Measurements from ENCODE around the gene C1QBP.
"Not testable (repeated sequence)": the region's sequence is repeated elsewhere in the genome, so short reads cannot be mapped to it uniquely, and the experiment has no call there.

C1QBP gene, protein sequence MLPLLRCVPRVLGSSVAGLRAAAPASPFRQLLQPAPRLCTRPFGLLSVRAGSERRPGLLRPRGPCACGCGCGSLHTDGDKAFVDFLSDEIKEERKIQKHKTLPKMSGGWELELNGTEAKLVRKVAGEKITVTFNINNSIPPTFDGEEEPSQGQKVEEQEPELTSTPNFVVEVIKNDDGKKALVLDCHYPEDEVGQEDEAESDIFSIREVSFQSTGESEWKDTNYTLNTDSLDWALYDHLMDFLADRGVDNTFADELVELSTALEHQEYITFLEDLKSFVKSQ

DNA sequence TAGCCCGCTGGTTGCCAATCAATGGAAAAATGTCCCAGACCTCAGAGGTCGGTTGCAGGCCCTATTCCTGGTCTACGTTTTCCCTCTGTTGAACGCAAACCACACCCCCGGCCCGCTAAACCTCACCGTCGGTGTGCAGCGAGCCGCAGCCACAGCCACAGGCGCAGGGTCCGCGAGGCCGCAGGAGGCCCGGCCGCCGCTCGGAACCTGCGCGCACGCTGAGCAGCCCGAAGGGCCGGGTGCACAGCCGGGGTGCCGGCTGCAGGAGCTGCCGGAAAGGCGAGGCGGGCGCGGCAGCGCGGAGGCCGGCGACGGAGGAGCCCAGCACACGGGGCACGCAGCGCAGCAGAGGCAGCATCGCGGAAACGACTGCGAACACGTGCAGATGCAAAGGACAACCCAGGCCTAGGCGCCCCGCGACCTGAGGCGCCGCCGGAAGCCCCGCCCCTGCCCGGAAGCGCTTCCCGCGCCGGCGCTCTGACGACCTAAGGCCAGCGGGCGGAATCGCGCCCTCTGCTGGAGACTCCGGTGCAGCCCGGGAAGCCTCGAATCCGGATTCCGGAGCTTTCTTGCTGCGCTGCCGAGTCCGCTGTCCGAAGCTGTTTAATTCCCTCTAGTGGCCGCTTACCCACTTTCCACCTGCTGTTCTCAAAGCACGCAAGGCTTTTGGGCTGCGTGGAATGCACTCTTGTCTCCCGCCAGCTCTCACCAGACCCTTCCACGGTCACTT lies at the start of gene C1QBP:
Gene C1QBP, minus strand, starts transcription at position 440 of the 730 bp plus-strand sequence. Its CDS starts 82 bp downstream, at position 358.
- peak; percentile 86 for DNase-seq

DNA sequence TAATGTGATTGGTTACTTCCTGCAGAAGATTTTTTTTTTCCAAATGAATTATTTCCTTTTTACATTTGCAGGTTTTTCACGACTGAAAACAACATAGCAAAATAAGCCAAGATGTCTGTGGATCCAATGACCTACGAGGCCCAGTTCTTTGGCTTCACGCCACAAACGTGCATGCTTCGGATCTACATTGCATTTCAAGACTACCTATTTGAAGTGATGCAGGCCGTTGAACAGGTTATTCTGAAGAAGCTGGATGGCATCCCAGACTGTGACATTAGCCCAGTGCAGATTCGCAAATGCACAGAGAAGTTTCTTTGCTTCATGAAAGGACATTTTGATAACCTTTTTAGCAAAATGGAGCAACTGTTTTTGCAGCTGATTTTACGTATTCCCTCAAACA lies 49.8 kb upstream of the C1QBP start:
- DNase-seq, result no peak

DNA sequence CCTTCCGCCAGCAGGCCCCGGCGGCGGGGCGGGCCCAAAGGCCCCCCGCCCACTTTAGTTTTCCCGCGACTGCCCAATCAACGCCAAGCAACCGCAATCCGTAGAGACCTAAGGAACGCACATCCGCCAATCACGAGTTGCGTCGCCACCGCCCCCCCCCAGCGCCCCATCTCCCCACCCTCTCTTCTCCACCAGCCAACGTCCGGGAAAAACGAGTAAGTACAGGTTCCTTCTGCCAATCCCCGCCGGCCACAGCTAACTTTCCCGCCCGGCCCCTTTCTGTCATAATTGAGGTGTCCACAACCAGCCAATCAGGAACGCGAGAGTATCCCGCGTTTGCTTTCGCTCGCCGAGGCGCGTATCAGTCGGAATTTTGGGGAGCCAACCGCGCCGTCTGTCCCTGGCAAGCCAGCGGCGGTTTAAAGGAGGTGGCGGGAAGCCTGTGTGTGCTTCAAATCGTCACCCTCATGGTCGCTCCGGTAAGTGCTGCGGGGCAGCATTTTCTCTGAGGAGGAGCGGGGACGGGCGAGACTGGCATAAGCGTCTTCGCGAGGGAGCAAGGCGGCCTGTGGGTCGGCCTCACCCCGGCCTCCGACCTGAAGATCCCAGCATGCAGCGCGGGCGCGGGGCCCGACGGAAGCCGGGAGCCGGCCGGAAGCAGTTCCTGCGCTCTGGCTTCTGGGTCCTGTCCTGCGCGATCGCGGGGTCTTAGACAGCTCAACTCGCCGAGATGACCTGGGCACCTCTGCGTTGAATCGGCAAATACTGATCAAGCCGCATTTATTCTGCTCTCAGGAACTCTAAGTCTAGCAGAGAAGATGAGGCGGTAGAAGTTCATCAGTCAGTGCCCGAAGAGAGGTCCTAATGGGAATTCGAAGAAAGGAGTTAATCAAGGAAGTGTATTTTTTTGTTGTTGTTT lies 47.5 kb upstream of the C1QBP start, which contains the start of gene MIS12:
Gene MIS12, plus strand, starts transcription at position 361 of the 919 bp plus-strand sequence. CDS start 2,297 bp downstream, outside the sequence.
- peak; percentile 98 for DNase-seq

DNA sequence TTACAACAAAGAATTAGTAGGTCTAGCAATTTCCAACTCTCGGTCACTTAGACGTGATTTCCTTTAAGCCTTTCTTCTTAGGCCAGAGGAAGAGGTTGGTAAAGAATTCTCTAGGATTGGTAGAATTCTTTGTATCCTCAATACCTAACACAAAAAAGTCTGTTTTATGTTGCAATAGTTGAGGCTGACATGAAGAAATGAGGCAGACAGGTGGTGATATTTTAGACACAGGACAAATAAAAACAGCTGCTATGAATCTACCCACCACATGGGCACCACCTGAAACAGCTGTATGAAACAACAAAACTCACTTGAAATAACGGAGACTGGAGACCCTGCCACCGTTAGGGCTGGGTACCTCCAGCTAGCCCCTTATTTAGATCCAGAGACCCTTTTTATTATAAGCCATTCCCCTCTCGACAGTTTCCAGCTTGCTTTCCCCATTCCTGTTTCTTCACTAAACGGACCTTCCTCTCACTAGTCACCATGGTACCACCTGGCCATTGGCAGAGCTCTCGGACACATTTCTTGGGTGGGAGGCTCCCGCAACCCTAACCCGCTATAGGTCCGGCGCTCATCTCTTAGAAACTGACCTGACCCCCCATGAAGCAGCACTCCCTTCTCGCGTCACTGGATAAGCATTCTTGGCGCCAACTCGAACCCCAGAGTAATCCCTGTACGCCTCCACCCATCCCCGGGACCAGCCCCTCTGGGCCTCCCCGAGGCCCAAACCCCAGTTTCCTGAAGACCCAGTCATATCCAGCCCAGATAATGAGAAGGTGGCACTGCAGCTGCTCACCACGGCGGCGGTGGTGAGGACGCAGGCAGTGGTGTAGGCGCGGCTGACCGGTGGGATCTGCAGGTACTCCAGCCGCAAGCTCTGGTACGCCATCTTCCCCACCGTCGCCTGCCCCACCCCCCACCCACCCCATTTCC lies 46.6 kb upstream of the C1QBP start, which contains the start of gene DERL2:
Gene DERL2, minus strand, starts transcription at position 909 of the 936 bp plus-strand sequence. Its CDS starts 17 bp downstream, at position 892.
- no peak for DNase-seq

DNA sequence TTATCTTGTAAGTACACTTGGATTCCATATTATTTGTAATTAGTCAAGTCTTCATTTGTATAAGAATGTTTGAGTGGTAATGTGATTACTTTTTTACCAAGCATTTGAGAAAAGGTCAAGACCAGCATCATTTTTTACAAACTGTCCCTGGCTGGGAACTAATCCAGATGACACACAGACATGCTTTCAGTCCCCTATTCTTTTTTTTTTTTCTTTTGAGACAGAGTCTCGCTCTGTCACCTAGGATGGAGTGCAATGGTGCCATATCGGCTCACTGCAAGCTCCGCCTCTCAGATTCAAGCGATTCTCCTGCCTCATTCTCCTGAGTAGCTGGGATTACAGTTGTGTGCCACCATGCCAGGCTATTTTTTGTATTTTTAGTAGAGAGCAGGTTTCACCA lies 42.5 kb upstream of the C1QBP start:
- DNase-seq, result no peak

DNA sequence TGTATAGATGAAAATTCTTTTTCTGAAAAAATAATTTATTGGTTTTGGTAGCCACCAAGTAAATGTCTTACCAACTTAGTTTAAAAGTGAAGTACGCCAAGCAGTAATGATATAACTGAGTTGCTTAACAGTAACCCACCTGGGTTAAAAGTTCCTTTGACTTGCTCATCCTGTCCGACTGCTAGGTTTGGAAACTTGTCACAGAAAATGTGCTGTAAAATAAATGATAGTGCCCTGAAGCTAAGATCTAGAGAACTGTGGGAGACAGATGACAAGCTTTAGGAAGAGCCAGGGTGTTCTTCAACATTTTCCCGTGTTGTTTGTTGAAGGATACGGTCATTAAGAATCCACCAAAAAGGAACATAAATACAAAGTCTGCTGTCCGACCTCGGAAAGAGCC lies 42.0 kb upstream of the C1QBP start:
- no peak for DNase-seq

DNA sequence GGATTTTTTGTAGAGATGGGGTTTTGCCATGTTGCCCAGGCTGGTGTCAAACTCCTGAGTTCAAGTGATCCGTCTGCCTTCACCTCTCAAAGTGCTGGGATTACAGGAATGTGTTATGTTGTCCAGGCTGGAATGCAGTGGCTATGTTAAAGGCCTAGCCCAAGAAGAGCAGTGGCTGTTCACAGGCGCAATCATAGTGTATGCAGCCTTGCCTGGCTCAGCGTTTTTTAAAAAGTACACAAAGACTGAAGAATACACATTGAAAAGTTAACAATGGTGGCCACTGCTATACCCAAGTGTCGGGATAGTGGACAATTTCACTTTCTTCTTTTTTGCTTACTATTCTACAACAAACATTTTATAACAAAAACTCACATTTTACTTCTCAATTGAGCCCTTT lies 40.0 kb upstream of the C1QBP start:
- no peak for DNase-seq

DNA sequence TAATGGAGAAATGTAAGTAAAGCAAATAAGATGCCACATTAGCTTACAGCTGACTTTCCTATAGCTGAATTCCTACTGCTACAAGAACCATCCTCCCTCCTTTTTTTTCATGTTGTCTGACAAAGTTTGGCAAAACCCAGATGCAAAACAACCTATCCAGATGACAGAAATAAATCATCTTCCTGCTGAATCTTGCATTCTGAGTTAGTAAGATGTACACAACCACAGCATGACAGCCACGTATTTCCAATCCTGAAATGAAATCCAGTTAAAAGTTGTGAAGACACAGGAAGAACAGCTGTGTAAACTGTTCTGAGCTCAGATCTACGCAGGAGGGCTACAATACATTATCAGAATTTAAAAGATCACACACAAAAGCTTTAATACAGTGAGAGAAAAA lies 35.0 kb upstream of the C1QBP start:
- no peak for DNase-seq

DNA sequence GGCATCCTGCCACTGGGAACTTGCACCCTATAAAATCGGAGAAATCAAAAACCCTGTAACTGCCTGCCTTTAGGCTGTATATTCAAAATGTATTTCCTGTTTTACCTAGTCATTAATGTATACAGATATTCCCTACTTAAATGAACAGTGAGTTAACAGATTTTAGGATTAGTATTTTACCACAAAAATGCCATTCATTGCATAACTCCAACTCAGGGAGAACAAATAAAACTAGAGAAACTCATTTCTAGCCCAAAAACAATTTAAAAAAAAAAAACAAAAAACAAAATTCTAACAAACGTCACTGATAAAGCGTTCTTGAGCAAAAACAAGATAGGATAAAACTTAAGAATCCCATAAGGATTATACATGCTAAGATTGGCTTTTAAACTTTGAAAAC lies 33.6 kb upstream of the C1QBP start:
- DNase-seq, result no peak

DNA sequence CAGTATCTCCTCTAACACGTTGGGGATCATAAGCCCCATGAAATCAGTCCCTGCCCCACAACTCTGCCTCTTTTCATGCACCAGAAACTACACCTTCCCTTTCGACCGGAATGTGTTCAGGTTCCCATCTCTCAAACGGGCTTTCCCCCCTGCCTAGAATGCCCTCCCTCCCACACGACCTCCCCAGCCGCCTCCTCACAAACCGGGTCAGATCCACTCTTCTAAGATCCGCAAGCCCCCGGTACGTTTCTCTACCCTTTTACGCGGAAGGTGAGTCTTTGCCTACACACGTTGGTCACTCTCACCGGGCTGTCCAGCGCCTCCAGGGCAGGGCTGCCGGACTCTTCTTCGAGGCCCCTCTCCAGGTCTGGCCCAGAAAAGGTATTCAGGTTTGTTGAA lies 29.1 kb upstream of the C1QBP start:
- DNase-seq, result no peak

DNA sequence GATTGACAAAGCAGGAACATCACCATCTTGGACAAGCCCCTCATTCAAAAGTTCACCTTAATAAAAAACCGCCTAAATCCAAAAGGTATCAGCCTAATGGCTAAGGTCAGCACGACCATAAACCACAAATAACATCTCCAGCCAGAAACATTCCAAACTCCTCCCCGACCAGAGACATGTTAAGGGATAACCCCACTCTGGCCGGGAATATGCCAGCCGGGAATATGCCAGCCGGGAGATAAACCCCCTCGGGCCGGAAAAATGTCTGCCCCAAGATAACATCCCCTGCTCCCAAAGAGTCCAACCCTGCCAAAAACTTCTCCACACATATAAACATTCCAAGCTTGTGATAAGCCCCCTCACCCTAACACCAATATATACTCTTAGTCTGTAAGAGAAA lies 28.5 kb upstream of the C1QBP start:
- no peak for DNase-seq

DNA sequence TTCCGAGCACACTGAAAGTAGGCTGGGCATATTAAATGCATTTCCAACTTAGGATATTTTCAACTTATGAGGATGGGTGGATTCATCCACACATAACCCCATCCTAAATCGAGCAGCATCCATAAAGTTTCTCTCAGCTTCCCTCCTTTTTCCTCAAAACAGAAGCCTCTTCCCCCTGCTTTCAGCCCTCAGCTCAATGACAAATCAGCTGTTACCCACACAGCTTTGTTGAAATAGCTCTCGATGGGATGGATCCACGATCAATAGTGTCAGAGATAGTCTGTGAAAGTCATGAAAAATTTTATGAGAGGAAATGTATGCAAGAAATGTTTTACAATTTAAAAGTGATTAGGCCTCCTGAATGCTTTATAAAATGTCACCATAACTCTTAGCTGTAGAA lies 27.3 kb upstream of the C1QBP start:
- no peak for DNase-seq

DNA sequence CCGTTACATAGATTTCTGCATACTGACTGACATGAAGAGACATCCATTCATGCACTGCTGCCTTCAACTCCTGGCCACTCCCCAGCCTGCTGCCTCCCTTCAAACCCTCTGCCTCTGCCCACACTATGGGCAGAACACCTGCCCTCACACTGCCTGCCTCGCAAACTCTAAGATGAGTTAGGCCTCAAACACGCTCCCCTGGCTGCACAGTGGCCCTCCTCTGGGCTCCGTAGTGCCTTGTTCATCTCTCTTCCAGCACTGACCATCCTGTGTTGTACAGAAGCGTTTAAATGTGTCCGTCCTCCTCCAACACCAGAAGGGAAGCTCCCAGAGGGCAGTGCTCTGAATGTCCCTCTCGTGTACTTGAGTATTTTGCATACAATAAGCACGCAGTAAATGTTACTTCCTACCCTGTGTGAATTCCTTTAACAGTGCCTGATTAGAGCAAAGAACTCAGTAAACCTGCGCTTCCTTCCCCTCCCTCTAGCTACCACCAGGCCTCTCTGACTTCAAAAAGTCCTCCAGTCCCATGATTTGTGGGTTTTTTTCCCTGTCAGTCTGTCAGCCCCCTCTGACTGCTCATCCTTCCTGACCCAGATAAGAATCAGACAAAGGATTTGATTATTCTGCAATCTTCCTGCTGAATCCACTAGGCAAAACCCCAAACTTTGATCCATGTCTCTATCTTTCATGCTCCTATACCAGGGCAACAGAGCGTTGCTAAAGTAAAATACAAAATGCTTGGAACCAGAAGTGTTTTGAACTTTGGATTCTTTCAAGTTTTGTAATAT lies 26.0 kb upstream of the C1QBP start:
- DNase-seq, result no peak

DNA sequence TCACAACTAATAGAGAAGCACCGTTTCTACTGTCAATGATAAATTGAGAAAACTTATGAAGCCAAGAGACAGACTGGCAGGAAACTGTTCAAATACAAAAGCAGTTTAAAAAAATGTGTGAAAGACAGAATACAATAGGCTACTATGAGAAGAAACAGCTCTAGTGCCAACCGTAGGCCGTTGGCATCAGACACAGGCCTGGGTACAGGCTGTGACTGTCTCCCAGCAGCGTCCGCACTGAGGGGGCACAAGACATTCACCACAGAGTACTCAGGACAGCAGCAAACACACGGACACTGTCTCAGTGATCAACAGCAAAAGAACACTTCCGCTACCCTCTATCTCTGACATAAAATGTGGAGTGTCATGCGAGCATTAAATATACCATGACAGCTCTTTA lies 7.8 kb upstream of the C1QBP start:
- no peak for DNase-seq

DNA sequence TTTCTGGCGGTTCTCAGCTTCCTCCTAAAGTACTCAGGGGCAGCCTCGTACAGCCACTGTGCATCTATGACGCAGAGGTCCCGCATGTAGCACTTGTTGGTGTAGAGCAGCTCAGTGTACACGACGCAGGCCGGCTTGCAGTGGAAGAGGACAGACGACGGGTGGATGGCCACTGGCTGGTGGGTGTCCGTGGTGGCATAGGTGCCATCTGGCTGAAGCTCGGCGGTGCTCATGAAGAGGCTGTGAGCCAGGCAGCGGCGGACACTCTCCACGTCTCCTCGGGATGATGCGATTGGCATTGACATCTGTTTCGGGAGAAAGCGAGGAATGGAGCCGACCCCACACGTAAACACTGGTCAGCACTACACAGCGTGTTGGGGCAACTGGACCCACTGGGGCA lies 5.3 kb upstream of the C1QBP start:
- DNase-seq, result no peak

DNA sequence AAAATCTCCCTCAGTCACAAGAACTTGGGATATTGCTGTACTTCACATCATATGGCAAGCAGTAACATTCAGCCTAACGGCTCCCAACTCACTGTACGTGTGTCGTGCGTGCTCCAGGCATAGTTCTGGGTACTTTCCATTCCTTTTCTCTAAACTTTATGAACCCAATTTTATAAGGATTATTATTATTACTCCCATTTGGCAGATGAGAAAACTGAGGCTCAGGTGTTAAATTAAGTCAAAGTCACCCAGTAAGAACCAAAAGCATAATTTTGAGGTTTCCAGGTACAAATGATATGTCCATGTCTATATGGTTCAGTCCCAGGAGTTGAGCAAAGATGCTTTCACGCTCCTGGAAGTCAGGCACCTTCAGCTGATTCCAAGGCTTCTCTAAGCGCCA lies 4.8 kb upstream of the C1QBP start:
- no peak for DNase-seq

DNA sequence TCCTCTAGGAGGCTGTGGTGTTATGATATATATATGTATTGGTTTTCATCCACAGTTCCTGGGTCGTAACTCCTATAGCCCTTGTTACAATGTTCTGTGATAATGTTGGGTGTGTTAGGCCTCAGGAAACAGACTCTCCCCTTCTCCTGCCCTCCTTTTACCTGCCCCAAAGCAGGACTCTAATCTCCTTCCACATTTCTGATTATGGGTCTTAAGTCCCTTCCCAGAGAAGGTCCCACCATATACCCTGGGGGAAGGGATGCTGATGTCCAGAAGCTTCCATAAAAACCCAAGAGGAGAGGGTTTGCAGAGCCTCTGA lies 450 bp upstream of the C1QBP start:
- no peak for DNase-seq

DNA sequence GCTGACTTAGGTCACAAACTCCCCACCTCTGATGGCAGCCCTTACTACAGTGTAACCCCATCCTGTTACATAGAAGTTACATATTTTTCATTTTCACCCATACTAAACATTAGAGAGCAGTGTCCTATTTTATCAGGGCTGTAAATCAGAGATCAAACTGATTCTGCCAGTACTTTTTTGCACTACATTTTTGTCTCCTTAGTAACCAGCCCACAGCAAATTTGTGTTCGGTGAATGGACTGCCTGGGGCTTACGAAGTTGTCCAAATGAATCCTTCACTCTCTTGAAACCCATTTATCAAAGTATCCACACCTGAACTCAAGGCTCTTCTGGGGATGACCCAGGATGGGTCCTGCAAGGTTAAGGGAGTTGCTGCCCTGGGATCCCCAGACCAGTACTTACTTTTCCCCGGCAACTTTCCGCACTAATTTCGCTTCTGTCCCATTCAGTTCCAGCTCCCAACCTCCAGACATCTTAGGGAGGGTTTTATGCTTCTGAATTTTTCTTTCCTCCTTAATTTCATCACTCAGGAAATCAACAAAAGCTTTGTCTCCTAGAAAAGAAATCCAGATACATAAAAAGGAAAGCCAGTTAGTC lies 1.1 kb downstream of the C1QBP start:
- DNase-seq, result no peak

DNA sequence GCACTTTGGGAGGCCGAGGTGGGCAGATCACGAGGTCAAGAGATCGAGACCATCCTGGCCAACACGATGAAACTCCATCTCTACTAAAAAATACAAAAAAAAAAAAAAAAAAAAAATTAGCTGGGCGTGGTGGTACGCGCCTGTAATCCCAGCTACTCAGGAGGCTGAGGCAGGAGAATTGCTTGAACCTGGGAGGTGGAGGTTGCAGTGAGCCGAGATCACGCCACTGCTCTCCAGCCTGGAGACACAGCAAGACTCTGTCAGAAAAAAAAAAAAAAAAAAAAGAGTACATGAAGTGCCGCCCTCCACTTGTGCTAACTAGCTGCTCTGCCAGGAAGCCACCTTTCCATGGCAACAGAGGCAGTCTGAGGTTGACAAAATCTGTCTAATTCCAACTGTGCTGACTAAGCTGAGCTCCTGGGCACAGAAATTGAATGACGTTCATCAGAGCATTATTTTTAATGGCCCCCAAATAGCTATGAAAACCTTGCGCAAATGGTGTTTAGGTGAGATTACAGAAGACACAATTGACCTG lies 3.1 kb downstream of the C1QBP start:
- DNase-seq, result not testable (repeated sequence)

DNA sequence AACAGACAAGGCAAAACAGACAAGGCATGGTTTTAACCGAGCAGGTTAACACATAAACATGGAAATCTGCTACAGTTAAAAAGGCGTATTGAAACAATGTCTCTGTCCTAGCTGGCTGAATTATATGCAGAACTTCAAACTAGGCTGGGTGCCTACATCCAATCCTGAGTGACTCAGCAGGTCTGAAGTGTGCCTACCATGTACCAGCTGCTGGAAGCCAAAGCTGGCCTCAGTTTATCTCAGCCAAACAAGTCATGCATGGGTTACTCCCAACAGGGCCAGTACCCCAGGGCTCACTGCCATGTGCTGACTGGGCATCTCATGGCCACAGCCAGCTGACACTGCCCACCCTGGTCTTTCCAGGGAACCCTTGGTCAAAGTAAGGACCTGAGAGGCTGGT lies 4.0 kb downstream of the C1QBP start:
- no peak for DNase-seq
